Trophoblast cell (in vitro differentiated cells and primary cell): Measurements from ENCODE around the gene NOS1AP. TPM values are rescaled to one million over a fixed set of nuclear protein-coding genes. Genes with fewer than 3 reads are reported as not detected.

Experiments used
- DNase-seq, 2 donors: peaks; one replicate each; pipeline ENCODE4 v3.0.0-alpha.2; 2016
- H2AFZ ChIP-seq: 2 replicates; pipeline ENCODE4 v1.6.1; 2013; ENCODE audit warnings: low read length, moderate library complexity, mild to moderate bottlenecking; ENCODE audit not compliant: insufficient read depth, poor library complexity
- H2AK5ac ChIP-seq: 2 replicates; pipeline ENCODE4 v1.6.1; 2013; ENCODE audit warnings: mild to moderate bottlenecking, low read length
- H2BK120ac ChIP-seq: 2 replicates; pipeline ENCODE4 v1.6.1; 2013; ENCODE audit warnings: low read length, mild to moderate bottlenecking, moderate library complexity; ENCODE audit not compliant: insufficient read depth, poor library complexity
- H2BK12ac ChIP-seq: 2 replicates; pipeline ENCODE4 v1.6.1; 2013; ENCODE audit warnings: mild to moderate bottlenecking, low read length, moderate library complexity
- H2BK5ac ChIP-seq: 2 replicates; pipeline ENCODE4 v1.6.1; 2013; ENCODE audit warnings: low read length, low read depth, moderate library complexity, mild to moderate bottlenecking; ENCODE audit not compliant: poor library complexity
- H3K14ac ChIP-seq: 2 replicates; pipeline ENCODE4 v1.6.1; 2013; ENCODE audit warnings: mild to moderate bottlenecking, low read length
- H3K18ac ChIP-seq: 2 replicates; pipeline ENCODE4 v1.6.1; 2013; ENCODE audit warnings: mild to moderate bottlenecking, low read length
- H3K23ac ChIP-seq: 2 replicates; pipeline ENCODE4 v1.6.1; 2013; ENCODE audit warnings: low read length
- H3K27ac ChIP-seq: 2 replicates; pipeline ENCODE4 v1.5.1; 2013; ENCODE audit warnings: low read depth, mild to moderate bottlenecking, inconsistent platforms, low read length, moderate library complexity
- H3K27me3 ChIP-seq: 2 replicates; pipeline ENCODE4 v1.6.1; 2013; ENCODE audit warnings: inconsistent platforms, mild to moderate bottlenecking, low read length, moderate library complexity; ENCODE audit not compliant: insufficient read depth
- H3K36me3 ChIP-seq, 2 experiments: 1 replicate in 1 of 2; 2 replicates in 1 of 2; pipeline ENCODE4 v1.6.1; 2013; ENCODE audit warnings: low read length in 2 of 2, mild to moderate bottlenecking in 2 of 2, moderate library complexity in 1 of 2; ENCODE audit not compliant: insufficient read depth in 2 of 2, control insufficient read depth in 1 of 2
- H3K4ac ChIP-seq: 2 replicates; pipeline ENCODE4 v1.6.1; 2013; ENCODE audit warnings: low read depth, mild to moderate bottlenecking, low read length, moderate library complexity
- H3K4me1 ChIP-seq, 2 experiments: 1 replicate in 1 of 2; 2 replicates in 1 of 2; pipeline ENCODE4 v1.6.1; 2013; ENCODE audit warnings: low read length in 2 of 2, mild to moderate bottlenecking in 2 of 2, moderate library complexity in 1 of 2; ENCODE audit not compliant: insufficient read depth in 2 of 2, control insufficient read depth in 1 of 2
- H3K4me2 ChIP-seq: 2 replicates; pipeline ENCODE4 v1.6.1; 2013; ENCODE audit warnings: inconsistent platforms, mild to moderate bottlenecking, low read length, moderate library complexity
- H3K4me3 ChIP-seq: 2 replicates; pipeline ENCODE4 v1.5.1; 2013; ENCODE audit warnings: mild to moderate bottlenecking, low read depth, low read length, inconsistent platforms
- H3K79me1 ChIP-seq: one replicate; pipeline ENCODE4 v1.6.1; 2013; ENCODE audit warnings: low read length
- H3K79me2 ChIP-seq: 2 replicates; pipeline ENCODE4 v1.6.1; 2013; ENCODE audit warnings: low read length, mild to moderate bottlenecking; ENCODE audit not compliant: control insufficient read depth, insufficient read depth, poor library complexity
- H3K9ac ChIP-seq: 2 replicates; pipeline ENCODE4 v1.6.1; 2013; ENCODE audit warnings: mild to moderate bottlenecking, low read length
- H3K9me3 ChIP-seq: 2 replicates; pipeline ENCODE4 v1.6.1; 2013; ENCODE audit warnings: low read depth, mild to moderate bottlenecking, control low read depth, inconsistent platforms, low read length; ENCODE audit not compliant: insufficient read depth
- H4K12ac ChIP-seq: 2 replicates; pipeline ENCODE4 v1.6.1; 2013; ENCODE audit warnings: low read depth, mild to moderate bottlenecking, low read length, moderate library complexity
- H4K8ac ChIP-seq: 2 replicates; pipeline ENCODE4 v1.6.1; 2013; ENCODE audit warnings: low read depth, mild to moderate bottlenecking, low read length, moderate library complexity
- H4K91ac ChIP-seq: one replicate; pipeline ENCODE4 v1.6.1; 2013; ENCODE audit warnings: low read depth, mild to moderate bottlenecking, low read length, moderate library complexity
- WGBS: extraction: QIAGEN DNeasy Blood & Tissue Kit; methylation state at CpG from one replicate; pipeline ENCODE4 v1.1.7; 2013; ENCODE audit warnings: missing lambda C conversion rate; ENCODE audit not compliant: insufficient read length, insufficient coverage; ENCODE audit errors: extremely low coverage; 5-methylcytosine and 5-hydroxymethylcytosine counted together
- polyA plus RNA-seq: library from polyadenylated mRNA; stranded (reverse); fragments of 200-250 nt; gene quantifications from 2 replicates; pipeline ENCODE4 v1.2.3, GENCODE V29; 2013

NOS1AP gene
- 2.3 and 2.7 TPM in 2 replicates for polyA plus RNA-seq

DNA sequence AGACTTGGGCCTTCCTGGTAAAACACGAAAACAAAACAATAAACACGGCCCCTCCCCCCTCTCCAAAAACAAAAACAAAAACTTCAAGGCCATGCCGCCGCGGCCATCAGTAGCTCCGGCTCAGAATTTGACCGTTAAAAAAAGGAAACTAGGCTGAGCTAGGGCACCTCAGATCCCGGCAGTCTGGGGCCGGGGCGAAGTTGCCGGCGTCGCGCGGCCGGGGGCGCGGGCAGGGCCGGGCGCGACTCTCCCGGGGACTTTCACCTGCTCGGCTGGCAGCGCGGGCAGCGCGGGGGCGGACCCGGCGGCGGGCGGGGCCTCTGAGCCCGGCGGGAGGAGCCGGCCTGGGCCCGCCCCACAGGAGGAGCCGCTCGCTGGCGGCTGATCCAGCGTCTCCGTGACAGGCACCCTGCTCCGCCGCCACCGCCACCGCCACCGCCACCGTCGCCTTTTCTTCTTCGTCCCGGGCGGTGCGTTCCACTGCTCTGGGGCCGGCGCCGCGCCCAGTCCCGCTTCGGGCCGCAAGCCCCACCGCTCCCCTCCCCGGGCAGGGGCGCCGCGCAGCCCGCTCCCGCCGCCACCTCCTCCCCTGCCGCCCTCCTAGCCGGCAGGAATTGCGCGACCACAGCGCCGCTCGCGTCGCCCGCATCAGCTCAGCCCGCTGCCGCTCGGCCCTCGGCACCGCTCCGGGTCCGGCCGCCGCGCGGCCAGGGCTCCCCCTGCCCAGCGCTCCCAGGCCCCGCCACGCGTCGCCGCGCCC, at the start of gene NOS1AP:
Gene NOS1AP, plus strand, starts transcription at position 358 of the 760 bp plus-strand sequence. CDS start 487 bp downstream, outside the sequence.
- whole genome bisulfite sequencing, result no CpG with 5 or more reads among the region's 95 CpGs

DNA sequence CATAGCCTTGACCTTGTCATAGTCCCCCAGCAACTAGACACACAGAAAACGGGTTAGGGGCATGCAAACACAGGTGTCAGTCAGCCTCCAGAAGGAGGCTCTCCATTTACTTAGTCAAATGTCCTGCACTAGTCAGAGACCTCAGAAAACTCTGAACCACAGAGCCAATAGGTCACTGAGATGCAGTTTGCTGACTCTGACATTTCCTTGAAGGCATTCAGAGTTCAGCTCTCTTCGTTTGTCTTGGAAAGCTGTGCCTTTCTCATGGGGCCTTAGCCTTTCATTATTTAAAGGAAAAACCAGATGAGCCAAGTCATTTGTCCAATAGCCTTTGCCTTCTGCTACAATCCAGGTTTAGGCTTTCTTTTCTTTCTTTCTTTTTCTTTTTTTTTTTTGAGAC, 49.3 kb upstream of the NOS1AP start:
- no peak overlapping the region for H2BK5ac ChIP-seq
- DNase-seq, result no peak
- no peak overlapping the region for H2BK120ac ChIP-seq
- H3K9me3 ChIP-seq, result peaks cover 1% of the 10 kb centered on the region
- H3K14ac ChIP-seq, result no peak overlapping the region
- H3K79me2 ChIP-seq, result no peaks in the 10 kb centered on the region
- peaks cover 15% of the 10 kb centered on the region for H3K27me3 ChIP-seq
- no peak overlapping the region for H2AK5ac ChIP-seq
- H3K18ac ChIP-seq, result no peak overlapping the region
- H3K27ac ChIP-seq, result no peak overlapping the region
- no peak overlapping the region for H4K91ac ChIP-seq
- no peak overlapping the region for H3K23ac ChIP-seq
- no peak overlapping the region for H3K9ac ChIP-seq
- no peak overlapping the region for H2BK12ac ChIP-seq
- no peak overlapping the region for H4K12ac ChIP-seq
- no peak overlapping the region for H3K4me3 ChIP-seq
- no CpG with 5 or more reads among the region's 2 CpGs for WGBS
- H3K36me3 ChIP-seq, result no peaks in the 10 kb centered on the region
- H3K4me1 ChIP-seq, result peaks cover 0 to 5% of the 10 kb centered on the region in 2 experiments
- H3K4me2 ChIP-seq, result no peak overlapping the region
- H3K4ac ChIP-seq, result no peak overlapping the region
- H3K79me1 ChIP-seq, result no peaks in the 10 kb centered on the region
- H4K8ac ChIP-seq, result no peak overlapping the region
- H2AFZ ChIP-seq, result no peak overlapping the region

More for the DNA sequence above, at the start of gene NOS1AP:
- Histone ChIP-seq H3K27me3 (no peaks in the 10 kb centered on the region), H2AFZ (peak within 1 kb of the TSS; percentile 38), H3K4me3 (peak within 1 kb of the TSS; percentile 89), H3K4ac (peak within 1 kb of the TSS; percentile 47), H3K4me2 (peak within 1 kb of the TSS; percentile 75), H3K79me2 (no peaks in the 10 kb centered on the region), H2BK5ac (no peak within 1 kb of the TSS), H4K91ac (peak within 1 kb of the TSS; percentile 45), H4K8ac (peak within 1 kb of the TSS; percentile 61), H3K4me1 (peaks cover 5 to 11% of the 10 kb centered on the region in 2 experiments), H3K27ac (no peak within 1 kb of the TSS), H3K18ac (peak within 1 kb of the TSS; percentile 49), H2BK120ac (no peak within 1 kb of the TSS), H2BK12ac (no peak within 1 kb of the TSS), H3K23ac (no peak within 1 kb of the TSS), H2AK5ac (no peak within 1 kb of the TSS), H4K12ac (peak within 1 kb of the TSS; percentile 24), H3K14ac (peak within 1 kb of the TSS; percentile 31), H3K36me3 (no peaks in the 10 kb centered on the region), H3K9me3 (peaks cover under 1% of the 10 kb centered on the region), H3K79me1 (peaks cover 3% of the 10 kb centered on the region), H3K9ac (peak within 1 kb of the TSS; percentile 6)
- DNase-seq, result peak; percentile 84 to 86

GRCh38 chr1:162021124-162021523, 48.4 kb upstream of the NOS1AP start:
- no peak overlapping the region for H4K12ac ChIP-seq
- no peak overlapping the region for H4K8ac ChIP-seq
- no peaks in the 10 kb centered on the region for H3K79me2 ChIP-seq
- H3K4me2 ChIP-seq, result no peak overlapping the region
- H3K36me3 ChIP-seq, result no peaks in the 10 kb centered on the region
- H2AK5ac ChIP-seq, result no peak overlapping the region
- no peak overlapping the region for H3K4ac ChIP-seq
- no peak overlapping the region for H2AFZ ChIP-seq
- H3K4me1 ChIP-seq, result peaks cover 0 to 5% of the 10 kb centered on the region in 2 experiments
- H3K4me3 ChIP-seq, result no peak overlapping the region
- no peak overlapping the region for H3K9ac ChIP-seq
- H3K14ac ChIP-seq, result no peak overlapping the region
- no peak overlapping the region for H3K23ac ChIP-seq
- no peaks in the 10 kb centered on the region for H3K79me1 ChIP-seq
- H3K18ac ChIP-seq, result no peak overlapping the region
- no peak overlapping the region for H2BK12ac ChIP-seq
- peaks cover 17% of the 10 kb centered on the region for H3K27me3 ChIP-seq
- peaks cover 1% of the 10 kb centered on the region for H3K9me3 ChIP-seq
- no peak for DNase-seq
- no peak overlapping the region for H3K27ac ChIP-seq
- no peak overlapping the region for H2BK120ac ChIP-seq
- no peak overlapping the region for H2BK5ac ChIP-seq
- no CpG with 5 or more reads among the region's 4 CpGs for WGBS
- H4K91ac ChIP-seq, result no peak overlapping the region

GRCh38 chr1:162022626-162023025, 46.9 kb upstream of the NOS1AP start:
- Histone ChIP-seq H2BK5ac (no peak overlapping the region), H3K79me1 (no peaks in the 10 kb centered on the region), H3K79me2 (no peaks in the 10 kb centered on the region), H3K27me3 (peaks cover 17% of the 10 kb centered on the region), H2BK12ac (no peak overlapping the region), H3K27ac (no peak overlapping the region), H3K23ac (no peak overlapping the region), H3K4me2 (no peak overlapping the region), H2AFZ (no peak overlapping the region), H3K9me3 (peaks cover 1% of the 10 kb centered on the region), H3K4me1 (peaks cover 0 to 5% of the 10 kb centered on the region in 2 experiments), H4K8ac (no peak overlapping the region), H4K12ac (no peak overlapping the region), H3K4me3 (peak overlapping the region; percentile 25), H3K4ac (no peak overlapping the region), H4K91ac (no peak overlapping the region), H3K9ac (no peak overlapping the region), H2AK5ac (no peak overlapping the region), H2BK120ac (no peak overlapping the region), H3K14ac (no peak overlapping the region), H3K36me3 (no peaks in the 10 kb centered on the region), H3K18ac (no peak overlapping the region)
- no peak for DNase-seq
- WGBS, result no CpG with 5 or more reads among the region's 9 CpGs
